Measurements from ENCODE around the gene ZNF45.

ZNF45 gene

GRCh38 chr19:43906774-43907173 lies 28.3 kb downstream of the ZNF45 start:
- peaks cover 3% of the 10 kb centered on the region for H3K4me1 Mint-ChIP-seq
- TF ChIP-seq, protein P1, sequence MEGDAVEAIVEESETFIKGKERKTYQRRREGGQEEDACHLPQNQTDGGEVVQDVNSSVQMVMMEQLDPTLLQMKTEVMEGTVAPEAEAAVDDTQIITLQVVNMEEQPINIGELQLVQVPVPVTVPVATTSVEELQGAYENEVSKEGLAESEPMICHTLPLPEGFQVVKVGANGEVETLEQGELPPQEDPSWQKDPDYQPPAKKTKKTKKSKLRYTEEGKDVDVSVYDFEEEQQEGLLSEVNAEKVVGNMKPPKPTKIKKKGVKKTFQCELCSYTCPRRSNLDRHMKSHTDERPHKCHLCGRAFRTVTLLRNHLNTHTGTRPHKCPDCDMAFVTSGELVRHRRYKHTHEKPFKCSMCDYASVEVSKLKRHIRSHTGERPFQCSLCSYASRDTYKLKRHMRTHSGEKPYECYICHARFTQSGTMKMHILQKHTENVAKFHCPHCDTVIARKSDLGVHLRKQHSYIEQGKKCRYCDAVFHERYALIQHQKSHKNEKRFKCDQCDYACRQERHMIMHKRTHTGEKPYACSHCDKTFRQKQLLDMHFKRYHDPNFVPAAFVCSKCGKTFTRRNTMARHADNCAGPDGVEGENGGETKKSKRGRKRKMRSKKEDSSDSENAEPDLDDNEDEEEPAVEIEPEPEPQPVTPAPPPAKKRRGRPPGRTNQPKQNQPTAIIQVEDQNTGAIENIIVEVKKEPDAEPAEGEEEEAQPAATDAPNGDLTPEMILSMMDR (IDR thresholded peaks at IDR 0.05; ENCODE audit: unreplicated experiment in 3 of 3), result no peak
- H3K4me3 Mint-ChIP-seq, result no peak overlapping the region
- peaks cover 87% of the 10 kb centered on the region for H3K9me3 Mint-ChIP-seq
- no peak overlapping the region for H3K27ac Mint-ChIP-seq
- no peaks in the 10 kb centered on the region for H3K27me3 Mint-ChIP-seq (ENCODE audit: low read depth)
- peaks cover 84% of the 10 kb centered on the region for H3K36me3 Mint-ChIP-seq (ENCODE audit: low read depth)

DNA sequence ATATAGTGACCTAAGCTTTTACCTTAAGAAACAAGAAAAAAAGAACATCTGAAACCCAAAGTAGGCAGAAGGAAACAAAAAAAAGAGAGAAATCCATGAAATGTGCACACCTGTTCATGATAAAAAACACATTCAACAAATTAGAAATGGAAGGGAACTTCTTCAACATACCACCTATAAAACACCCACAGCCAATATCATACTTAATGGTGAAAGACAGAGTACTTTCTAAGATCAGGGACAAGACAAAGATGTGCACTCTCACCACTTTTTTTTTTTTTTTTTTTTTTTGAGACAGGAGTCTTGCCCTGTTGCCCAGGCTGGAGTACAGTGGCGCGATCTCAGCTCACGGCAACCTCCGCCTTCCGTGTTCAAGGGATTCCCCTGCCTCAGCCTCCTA lies 29.2 kb downstream of the ZNF45 start:
- H3K36me3 Mint-ChIP-seq (ENCODE audit: low read depth), result peaks cover 83% of the 10 kb centered on the region
- no peaks in the 10 kb centered on the region for H3K27me3 Mint-ChIP-seq (ENCODE audit: low read depth)
- peaks cover 11% of the 10 kb centered on the region for H3K4me1 Mint-ChIP-seq
- peaks cover 85% of the 10 kb centered on the region for H3K9me3 Mint-ChIP-seq
- no peak overlapping the region for H3K4me3 Mint-ChIP-seq
- TF ChIP-seq, protein P1 (IDR thresholded peaks at IDR 0.05; ENCODE audit: unreplicated experiment in 3 of 3), result no peak
- H3K27ac Mint-ChIP-seq, result no peak overlapping the region

DNA sequence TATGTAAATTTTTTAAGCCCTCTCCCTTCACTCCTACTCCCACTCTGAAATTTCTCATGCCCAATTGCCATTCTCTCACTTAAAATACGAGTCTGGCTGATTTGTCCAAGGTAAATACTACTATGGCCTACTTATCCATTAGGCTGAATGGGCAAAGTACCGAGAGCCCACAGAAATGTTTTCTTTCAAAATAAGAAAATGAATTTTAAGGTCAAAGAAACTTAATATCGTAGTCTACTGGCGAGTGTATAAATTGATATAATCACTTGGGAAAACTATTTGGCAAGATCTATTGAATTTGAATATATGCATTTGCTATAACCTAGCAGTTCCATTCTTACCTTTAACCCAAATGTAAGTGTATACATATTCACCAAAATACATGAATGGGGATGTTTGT lies 32.7 kb downstream of the ZNF45 start:
- peak overlapping the region; percentile 98 to 100 (median 99) for H3K4me3 Mint-ChIP-seq
- H3K27me3 Mint-ChIP-seq (ENCODE audit: low read depth), result no peaks in the 10 kb centered on the region
- peaks cover 11% of the 10 kb centered on the region for H3K4me1 Mint-ChIP-seq
- TF ChIP-seq, protein P1 (IDR thresholded peaks at IDR 0.05; ENCODE audit: unreplicated experiment in 3 of 3), result no peak
- peaks cover 82% of the 10 kb centered on the region for H3K36me3 Mint-ChIP-seq (ENCODE audit: low read depth)
- no peak overlapping the region for H3K27ac Mint-ChIP-seq
- H3K9me3 Mint-ChIP-seq, result peaks cover 78% of the 10 kb centered on the region

GRCh38 chr19:43901395-43902390 lies 33.4 kb downstream of the ZNF45 start:
- Mint-ChIP-seq H3K36me3 (ENCODE audit: low read depth) (peaks cover 80% of the 10 kb centered on the region), H3K27ac (peak overlapping the region; percentile 41 to 89 (median 78)), H3K9me3 (peaks cover 76% of the 10 kb centered on the region), H3K4me1 (peaks cover 11% of the 10 kb centered on the region), H3K27me3 (ENCODE audit: low read depth) (no peaks in the 10 kb centered on the region), H3K4me3 (peak overlapping the region; percentile 98 to 100 (median 99))
- TF ChIP-seq, protein P1 (IDR thresholded peaks at IDR 0.05; ENCODE audit: unreplicated experiment in 3 of 3), result no peak

GRCh38 chr19:43895727-43896308 lies 39.3 kb downstream of the ZNF45 start:
- no peak overlapping the region for H3K27ac Mint-ChIP-seq
- no peak overlapping the region for H3K4me3 Mint-ChIP-seq
- TF ChIP-seq, protein P1 (IDR thresholded peaks at IDR 0.05; ENCODE audit: unreplicated experiment in 3 of 3), result no peak
- peaks cover 61% of the 10 kb centered on the region for H3K36me3 Mint-ChIP-seq (ENCODE audit: low read depth)
- H3K9me3 Mint-ChIP-seq, result peaks cover 64% of the 10 kb centered on the region
- H3K27me3 Mint-ChIP-seq (ENCODE audit: low read depth), result no peaks in the 10 kb centered on the region
- H3K4me1 Mint-ChIP-seq, result no peaks in the 10 kb centered on the region

Measured in nephron (organoid).